Head of caudate nucleus (tissue), 42 donors: Measurements from ENCODE around the gene SLC11A1.

ENCODE experiments used
- DNase-seq, 42 donors: peaks; one replicate each; pipeline versions ENCODE4 v3.0.0 to v3.0.0-alpha.2; 2020 to 2021; ENCODE audit warnings: mixed read lengths in 7 of 42
- intact Hi-C: fragments of 100-400 bp; cut with DNase I; formaldehyde crosslinking; loops from one replicate; pipeline ENCODE4 v1.15.0; 2022

Gene SLC11A1, protein sequence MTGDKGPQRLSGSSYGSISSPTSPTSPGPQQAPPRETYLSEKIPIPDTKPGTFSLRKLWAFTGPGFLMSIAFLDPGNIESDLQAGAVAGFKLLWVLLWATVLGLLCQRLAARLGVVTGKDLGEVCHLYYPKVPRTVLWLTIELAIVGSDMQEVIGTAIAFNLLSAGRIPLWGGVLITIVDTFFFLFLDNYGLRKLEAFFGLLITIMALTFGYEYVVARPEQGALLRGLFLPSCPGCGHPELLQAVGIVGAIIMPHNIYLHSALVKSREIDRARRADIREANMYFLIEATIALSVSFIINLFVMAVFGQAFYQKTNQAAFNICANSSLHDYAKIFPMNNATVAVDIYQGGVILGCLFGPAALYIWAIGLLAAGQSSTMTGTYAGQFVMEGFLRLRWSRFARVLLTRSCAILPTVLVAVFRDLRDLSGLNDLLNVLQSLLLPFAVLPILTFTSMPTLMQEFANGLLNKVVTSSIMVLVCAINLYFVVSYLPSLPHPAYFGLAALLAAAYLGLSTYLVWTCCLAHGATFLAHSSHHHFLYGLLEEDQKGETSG

DNA sequence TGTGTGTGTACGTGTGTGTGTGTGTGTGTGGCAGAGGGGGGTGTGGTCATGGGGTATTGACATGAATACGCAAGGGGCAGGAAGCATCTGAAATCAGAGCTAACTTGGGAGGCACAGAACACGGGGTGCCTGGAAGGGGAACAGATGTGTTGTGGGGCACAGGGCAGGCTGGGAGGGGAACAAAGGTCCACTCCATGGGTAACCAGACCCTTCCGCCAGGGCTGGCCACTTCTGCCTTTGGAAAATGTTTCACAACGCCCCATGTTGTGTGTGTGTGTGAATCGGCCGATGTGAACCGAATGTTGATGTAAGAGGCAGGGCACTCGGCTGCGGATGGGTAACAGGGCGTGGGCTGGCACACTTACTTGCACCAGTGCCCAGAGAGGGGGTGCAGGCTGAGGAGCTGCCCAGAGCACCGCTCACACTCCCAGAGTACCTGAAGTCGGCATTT lies at the start of gene SLC11A1:
SLC11A1 (plus strand) TSS at position 358 of the 451 bp plus-strand sequence. CDS start 96 bp downstream, outside the sequence.
- intact Hi-C loops, result no loop called here
- peak in 25 of 42 donors; percentile 32 to 82 (median 53) for DNase-seq

DNA sequence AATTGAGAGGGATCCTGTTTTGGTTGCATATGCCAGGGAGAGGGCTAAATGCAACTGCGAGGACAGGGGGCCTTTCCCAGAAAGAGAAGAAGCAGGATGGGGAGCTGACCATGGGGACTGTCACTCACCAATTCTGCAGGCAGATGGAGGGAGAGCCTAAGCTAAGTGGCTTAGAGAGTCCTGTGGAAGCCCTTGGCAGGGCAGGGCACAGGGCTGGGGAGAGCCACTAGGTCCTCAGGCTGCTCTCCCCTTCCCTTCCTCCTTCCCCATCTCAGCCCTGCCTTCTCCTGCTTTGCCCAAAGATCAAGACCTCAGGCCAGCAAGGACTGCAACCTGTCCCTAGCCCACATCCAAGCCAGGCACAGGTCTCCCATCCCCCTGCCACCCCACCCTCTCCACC lies 49.8 kb upstream of the SLC11A1 start:
- intact Hi-C loops, result no loop called here
- DNase-seq, result no peak

DNA sequence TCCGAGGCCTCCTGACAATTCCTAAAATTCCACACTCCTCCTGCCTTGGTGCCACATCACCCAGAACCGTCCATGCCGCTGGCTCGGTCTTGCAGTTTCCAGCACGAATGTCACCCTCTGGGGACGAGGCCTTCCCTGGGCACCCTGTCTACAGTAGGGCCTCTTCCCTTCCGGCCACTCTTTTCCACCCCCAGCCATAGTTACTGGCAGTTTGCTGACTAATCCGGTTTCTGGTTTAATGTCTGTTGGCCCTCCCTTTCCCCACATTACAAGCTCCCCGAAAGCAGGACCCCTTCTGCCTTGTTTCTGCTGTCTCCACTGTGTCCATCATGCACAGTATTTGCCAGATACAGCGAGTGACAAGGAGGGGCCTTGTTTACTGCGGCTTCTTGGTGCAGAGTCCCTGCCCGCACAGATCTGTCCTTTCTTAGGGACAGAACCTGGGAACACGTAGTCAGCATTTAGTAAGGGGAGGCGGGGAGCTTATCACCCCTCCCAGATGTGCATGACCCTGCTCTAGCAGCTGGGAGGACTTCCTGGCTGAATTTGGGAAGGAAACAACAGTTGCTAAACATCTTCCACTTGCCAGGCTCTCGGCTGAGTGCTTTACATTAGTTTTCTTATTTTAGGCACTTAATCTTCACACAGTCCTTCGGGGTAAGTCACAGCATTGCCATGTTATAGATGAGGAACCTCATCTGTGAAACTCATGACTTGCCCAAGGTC lies 49.0 kb upstream of the SLC11A1 start:
- DNase-seq, result peak in 6 of 42 donors; percentile 10 to 48 (median 34)
- intact Hi-C loops, result no loop called here

DNA sequence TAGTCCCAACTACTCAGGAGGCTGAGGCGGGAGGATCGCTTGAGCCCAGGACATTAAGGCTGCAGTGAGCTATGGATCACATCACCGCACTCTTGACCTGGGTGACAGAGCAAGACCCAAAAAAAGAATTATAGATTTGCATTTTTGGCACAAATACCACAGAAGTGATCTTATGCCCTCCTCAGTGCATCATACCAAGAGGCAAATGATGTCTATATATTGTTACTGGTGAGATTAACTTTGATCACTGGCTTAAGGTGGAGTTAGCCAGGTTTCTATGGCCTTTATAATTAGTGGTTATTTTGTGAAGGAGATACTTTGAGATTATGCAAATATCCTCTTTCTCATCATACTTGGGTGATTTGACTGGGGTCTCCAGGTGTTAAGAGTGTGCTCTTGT lies 47.5 kb upstream of the SLC11A1 start:
- intact Hi-C loops, result no loop called here
- DNase-seq, result no peak

DNA sequence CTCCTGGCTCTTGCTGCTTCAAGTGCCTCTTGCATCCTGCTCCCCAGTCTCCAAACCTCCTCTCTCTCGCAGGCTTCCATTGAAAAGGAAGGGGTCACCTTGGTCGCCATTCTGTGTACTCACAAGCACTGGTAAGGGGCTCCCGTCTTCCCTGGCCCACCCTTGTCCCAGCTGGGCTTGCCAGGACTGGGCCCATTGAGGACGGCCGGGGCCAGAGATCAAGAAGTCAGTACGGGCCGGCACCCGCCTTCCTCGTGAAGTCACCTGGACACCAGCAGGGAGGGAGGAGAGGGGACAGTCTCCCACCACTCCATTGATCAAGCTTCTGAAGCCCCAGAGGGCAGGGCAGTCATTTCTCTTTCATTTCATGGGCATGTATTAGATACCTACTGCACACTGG lies 41.4 kb upstream of the SLC11A1 start:
- no peak for DNase-seq
- intact Hi-C loops, result no loop called here

DNA sequence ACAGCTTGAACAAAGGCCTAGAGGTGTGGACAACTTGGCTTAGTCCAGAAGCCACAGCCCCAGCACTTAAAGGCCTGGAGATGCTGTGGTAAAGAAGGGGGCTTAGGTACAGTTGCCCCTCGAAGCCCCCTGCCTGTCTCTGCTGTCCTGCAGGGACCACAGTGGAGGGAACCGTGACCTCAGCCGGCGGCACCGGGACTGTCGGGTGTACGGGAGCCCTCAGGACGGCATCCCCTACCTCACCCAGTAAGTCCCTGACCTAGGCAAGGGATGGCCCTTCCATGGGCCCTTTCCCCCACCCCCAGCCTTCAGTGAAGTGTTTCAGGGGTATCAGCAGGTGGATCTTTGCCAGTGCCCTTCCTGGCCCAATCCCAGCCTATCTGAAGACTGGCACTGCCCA lies 40.7 kb upstream of the SLC11A1 start:
- intact Hi-C loops, result no loop called here

DNA sequence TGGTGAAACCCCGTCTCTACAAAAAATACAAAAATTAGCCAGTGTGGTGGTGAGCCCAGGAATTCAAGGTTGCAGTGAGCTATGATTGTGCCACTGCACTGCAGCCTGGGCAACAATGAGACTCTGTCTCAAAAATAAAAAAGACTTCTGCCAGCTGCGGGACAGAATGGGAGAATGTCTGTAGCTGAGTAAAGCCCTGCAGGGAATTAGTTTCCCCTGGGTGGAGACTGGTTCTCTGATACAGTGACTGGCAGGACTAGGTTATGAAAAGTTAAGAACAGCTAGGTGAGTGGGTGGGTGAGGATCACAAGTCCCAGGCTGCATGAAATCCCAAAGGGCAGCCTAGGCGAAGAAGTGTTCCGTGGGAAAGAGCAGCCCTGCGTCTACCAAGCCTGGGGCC lies 39.2 kb upstream of the SLC11A1 start:
- no peak for DNase-seq
- intact Hi-C loops, result no loop called here

More for the DNA sequence above, 40.7 kb upstream of the SLC11A1 start:
- no peak for DNase-seq

DNA sequence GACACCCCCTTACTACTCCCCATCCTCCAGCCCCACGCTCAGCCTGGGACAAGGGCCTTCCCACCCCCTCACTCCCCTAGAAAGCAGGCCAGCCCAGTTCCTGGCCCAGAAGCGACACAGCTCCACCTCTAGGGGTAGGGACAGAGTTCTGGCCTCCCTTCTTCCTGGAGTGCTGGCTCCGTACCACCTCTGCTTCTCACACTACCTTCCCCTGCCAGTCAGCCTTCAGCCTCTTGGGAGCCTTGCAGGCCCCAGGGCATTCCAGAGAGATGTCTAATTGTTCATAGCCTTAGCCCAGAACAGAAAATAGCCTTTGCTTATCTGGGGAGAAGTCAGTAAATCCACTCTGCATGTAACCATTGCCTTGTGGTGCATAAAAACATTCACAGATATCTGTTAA lies 38.5 kb upstream of the SLC11A1 start:
- DNase-seq, result no peak
- intact Hi-C loops, result no loop called here

DNA sequence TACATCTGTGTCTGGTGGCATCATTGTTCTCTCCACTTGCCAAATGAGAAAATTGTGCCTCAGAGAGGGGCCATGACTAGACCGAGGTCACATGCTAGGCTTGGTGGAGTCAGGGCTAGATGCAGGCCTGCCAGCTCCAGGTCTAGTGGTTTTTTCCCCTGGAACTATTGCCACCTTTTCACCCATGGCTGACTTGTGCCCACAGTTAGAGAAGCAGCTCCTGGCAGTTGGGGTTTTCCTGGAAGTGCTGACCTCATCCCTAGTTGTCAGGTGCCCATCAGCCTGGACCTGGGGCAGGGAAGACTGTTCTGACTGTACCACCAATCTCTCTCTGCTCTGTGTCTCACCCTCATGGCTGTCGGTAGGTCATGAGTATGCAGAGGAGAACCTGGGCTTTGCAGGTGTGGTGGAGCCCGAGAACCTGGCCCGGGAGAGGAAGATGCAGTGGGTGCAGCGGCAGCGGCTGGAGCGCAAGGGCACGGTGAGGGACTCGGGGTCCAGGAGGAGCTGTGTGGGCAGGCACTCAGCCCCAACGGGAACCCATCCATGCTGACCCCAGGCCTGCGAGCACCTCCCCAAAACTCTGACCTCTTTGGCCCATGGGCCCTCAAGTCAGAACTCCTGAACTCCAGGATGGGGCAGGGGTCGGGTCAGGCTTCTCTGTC lies 37.9 kb upstream of the SLC11A1 start:
- intact Hi-C loops, result no loop called here
- DNase-seq, result no peak

DNA sequence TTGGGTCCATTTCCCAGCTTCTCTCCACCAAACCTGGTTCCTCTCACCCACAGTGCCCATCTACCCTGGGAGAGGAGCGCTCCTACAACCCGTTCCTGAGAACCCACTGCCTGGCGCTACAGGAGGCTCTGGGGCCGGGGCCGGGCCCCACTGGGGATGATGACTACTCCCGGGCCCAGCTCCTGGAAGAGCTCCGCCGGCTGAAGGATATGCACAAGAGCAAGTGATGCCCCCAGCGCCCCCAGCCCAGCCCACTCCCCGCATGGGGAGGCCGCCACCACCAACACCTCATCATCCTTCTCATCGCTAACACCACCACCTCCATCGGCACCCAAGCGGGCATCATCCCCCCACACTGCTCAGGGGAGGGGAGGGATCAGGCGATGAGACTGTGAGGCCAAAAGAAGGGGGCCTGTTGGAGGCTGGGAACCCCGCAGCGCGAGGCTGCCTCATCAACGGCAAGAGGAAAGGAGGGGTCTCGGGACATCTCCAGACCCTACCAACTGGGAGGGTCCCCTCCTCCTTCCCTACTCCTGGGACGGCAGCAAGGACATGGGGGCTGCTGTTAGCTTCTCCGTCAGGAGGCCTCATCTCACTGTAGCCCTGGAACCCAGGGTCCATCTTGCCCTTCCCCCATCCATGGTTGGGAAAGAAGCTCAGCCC lies 37.2 kb upstream of the SLC11A1 start:
- no peak for DNase-seq
- intact Hi-C loops, result no loop called here

DNA sequence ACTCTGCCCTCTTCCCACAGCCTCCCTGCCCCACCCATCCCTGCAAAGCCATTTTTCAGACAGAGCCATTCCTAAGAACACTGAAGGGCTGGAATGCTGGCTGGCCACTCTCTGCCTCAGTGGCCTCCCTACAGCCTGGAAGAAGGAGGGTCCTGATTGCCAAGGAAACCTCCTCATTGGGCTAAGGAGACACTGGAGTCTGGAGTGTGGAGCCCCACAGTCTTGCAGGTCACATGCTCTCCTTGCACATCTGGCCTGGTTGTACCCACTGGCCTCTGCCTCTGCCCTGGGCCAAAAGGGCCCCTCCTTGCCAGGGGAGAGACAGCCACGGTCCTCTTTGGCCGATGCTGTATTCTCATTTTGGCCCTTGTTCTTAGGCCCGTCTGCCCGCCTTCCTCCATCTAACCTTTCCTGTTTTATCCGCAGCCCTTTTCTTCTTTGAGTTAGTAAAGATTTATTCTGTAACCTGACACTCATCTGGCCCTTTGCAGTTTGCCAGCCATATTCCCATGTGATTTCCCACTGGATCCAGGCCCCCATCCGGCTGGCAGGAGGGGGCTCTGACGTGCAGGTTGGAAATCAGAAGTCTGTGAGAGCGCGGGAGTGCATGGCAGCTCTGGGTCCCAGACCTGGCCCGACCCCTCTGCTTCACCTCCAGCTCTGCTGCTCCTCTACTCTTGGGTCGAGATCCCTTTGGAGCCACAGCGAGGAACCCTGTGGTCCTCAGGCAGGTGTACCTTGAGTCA lies 36.4 kb upstream of the SLC11A1 start:
- intact Hi-C loops, result no loop called here
- no peak for DNase-seq

DNA sequence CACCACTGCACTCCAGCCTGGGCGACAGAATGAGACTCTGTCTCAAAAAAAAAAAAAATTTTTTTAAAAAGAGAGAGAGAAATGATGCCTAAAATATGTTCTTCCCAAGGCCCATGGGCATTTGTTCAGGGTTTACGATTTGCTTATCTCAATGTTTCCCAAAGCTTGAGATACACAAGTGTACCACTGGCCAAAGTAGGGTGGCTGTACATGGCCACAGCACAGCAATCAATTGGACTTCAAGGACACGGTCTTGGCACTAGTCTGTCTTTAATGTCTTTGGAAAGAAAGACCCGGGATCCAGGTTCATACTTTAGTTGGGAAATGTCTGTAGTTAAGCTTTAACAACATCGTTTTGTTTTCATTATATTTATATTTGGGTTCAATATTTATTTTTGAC lies 34.9 kb upstream of the SLC11A1 start:
- DNase-seq, result no peak
- intact Hi-C loops, result no loop called here

DNA sequence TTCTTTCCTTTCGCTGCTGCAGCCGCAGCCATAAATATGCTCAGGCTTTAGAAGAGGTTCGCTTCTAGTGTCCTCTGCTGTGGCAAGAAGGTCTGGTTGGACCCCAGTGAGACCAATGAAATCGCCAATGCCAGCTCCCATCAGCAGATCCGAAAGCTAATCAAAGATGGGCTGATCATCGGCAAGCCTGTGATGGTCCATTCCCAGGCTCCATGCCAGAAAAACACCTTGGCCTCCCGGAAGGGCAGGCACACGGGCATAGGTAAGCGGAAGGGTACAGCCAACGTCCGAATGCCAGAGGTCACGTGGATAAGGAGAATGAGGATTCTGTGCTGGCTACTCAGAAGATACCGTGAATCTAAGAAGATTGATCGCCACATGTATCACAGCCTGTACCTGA lies 28.0 kb upstream of the SLC11A1 start:
- intact Hi-C loops, result loop anchor here (10.0 kb wide), 1 partner anchor 49 kb away; no protein-coding TSS in a partner anchor
- DNase-seq, result no peak

DNA sequence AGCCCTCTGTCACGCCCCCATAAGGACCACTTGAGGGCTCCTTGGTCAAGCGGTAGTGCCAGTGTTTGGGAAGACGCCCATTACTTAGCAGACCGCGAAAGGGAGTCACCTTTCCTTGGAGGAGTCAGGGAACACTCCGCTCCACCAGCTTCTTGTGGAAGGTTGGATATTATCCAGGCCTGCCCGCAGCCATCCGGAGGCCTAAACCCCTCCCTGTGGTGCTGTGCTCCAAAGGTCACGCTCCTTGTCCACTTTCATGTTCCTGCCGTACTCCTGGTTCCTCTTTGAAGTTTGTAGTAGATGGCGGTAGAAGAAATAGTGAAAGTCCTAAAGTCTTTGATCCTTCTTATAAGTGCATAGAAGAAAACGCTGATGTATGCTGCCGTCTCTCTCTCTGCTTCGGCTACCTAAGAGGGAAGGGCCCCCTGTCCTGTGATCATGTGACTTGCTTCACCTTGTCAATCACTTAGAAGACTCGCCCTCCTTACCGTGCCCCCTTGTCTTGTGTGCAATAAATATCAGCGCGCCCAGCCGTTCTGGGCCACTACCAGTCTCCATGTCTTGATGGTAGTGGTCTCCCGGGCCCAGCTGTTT lies 27.1 kb upstream of the SLC11A1 start:
- no peak for DNase-seq
- intact Hi-C loops, result loop anchor here (10.0 kb wide), 1 partner anchor 50 kb away; no protein-coding TSS in a partner anchor

DNA sequence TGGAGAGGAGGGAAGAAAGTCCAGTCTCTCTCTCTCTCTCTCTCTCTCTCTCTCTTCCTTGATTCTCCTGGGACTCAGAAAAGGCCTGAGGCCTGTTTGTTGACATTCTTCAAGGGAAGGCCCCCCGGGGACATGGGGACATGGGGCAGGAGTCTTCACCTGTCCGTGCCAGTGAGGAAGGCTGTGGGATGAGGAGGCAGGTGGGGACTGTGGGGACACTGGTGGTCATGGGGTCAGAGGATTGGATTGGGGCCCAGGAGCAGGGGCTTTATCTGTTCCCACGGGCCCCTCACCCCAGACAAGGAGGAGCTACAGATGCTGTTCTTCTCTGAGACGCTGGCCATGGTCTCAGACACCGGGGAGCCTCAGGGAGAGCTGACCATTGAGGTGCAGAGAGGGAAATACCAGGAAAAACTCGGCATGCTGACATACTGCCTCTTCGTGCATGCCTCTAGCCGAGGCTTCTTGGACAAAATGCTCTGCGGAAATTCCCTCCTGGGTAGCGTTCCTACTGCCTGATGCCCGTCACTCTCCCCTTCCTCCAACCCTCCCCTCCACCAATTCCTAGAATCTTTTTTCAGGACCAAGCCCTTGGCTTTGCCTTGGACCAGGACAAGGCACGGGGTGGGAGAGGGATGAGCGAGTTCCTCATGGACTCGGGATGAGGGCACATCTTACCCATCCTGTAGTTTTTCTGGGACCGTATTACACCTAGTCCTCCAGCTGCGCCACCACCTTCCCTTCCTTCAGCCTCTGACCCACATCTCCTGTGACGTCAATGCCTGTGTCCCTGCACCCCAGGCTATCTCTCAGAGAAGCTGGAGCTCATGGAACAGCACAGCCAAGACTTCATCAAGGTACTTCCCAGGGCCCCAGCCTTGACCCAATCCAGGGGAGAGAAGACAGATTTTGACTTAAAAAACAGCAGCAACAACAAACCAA lies 24.6 kb upstream of the SLC11A1 start:
- no peak for DNase-seq
- intact Hi-C loops, result loop anchor here (10.0 kb wide), 1 partner anchor 53 kb away; no protein-coding TSS in a partner anchor

DNA sequence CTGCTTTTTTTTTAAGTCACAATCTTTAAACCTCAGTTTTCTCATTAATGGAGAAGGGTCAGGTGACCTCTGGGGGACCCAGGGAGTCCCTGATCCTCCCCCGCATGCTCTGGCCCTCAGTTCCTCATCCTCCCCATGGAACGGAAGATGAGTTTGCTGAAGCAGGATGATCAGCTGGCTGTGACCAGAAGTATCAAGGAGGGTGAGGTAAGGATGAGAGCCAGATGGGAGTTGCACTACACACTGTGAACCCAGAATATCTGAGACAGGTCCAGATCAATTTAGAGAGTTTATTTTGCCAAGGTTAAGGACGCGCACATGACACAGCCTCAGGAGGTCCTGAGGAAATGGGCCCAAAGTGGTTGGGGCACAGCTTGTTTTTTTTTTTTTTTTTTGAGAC lies 21.6 kb upstream of the SLC11A1 start:
- intact Hi-C loops, result no loop called here
- DNase-seq, result peak in 15 of 42 donors; percentile 7 to 56 (median 33)

DNA sequence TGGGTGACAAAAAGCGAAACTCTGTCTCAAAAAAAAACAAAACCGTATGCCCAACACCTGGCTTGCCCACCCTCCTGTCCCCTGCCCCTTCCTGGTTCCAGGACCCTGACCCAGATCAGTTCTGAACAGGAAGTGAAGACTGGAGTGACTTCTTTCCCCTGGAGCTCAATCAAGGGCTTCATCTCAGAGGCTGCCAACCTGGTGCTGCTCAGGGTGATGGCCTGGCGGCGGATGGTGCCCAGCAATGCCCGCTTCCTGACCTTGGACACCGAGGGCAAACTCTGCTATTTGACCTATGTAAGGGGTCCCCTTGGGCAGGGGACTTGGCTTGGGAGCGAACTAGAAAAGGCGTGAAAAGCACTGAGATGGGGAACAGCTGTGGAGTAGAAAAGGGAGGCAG lies 19.5 kb upstream of the SLC11A1 start:
- intact Hi-C loops, result no loop called here
- no peak for DNase-seq
